H7 (cell line): Measurements from ENCODE around the gene MAGIX. TPM values are rescaled to one million over a fixed set of nuclear protein-coding genes. Genes with fewer than 3 reads are reported as not detected.
A peak's percentile ranks its signal among the peaks of the same experiment; 100 is the strongest.
"Not testable (repeated sequence)": the region's sequence is repeated elsewhere in the genome, so short reads cannot be mapped to it uniquely, and the experiment has no call there.

Source experiments
- DNase-seq: peaks from one replicate; pipeline ENCODE4 v3.0.0; 2012
- H3K27me3 ChIP-seq: 2 replicates; pipeline ENCODE4 v1.6.0; 2011; ENCODE audit warnings: mild to moderate bottlenecking, low read length; ENCODE audit not compliant: control insufficient read depth, insufficient read depth
- H3K36me3 ChIP-seq: replicated peaks from 2 replicates; pipeline ENCODE4 v1.5.1; 2011; ENCODE audit warnings: low read length; ENCODE audit not compliant: control insufficient read depth, insufficient read depth
- H3K4me3 ChIP-seq: 2 replicates; pipeline ENCODE4 v1.5.1; 2011; ENCODE audit warnings: low read depth, mild to moderate bottlenecking, control low read depth, low read length, moderate library complexity; ENCODE audit not compliant: insufficient read depth
- total RNA-seq: library from RNA; depleted of rRNA; stranded (reverse); fragments of >200 nt; shearing (Covaris generic); gene quantifications from 2 replicates; pipeline ENCODE4 v1.2.3, GENCODE V29; 2014

The MAGIX gene
- total RNA-seq, 1 experiment from 2014 or later, result 0.21 TPM

GRCh38 chrX:49167740-49168108 is 5.2 kb downstream of the MAGIX start:
- no peak for DNase-seq
- H3K4me3 ChIP-seq, result peak overlapping the region; percentile 39; the same call in 1 of the 2 replicates
- H3K36me3 ChIP-seq, result no peaks in the 10 kb centered on the region
- H3K27me3 ChIP-seq, result peaks cover 34% of the 10 kb centered on the region

GRCh38 chrX:49171752-49172279 is 9.3 kb downstream of the MAGIX start, which contains the start of gene PLP2:
PLP2 (plus strand) TSS chrX:49171898; CDS start chrX:49172001, 103 bp downstream.
- peak within 1 kb of the TSS; percentile 47 for H3K4me3 ChIP-seq
- DNase-seq, result peak; percentile 68
- no peaks in the 10 kb centered on the region for H3K36me3 ChIP-seq
- peaks cover 23% of the 10 kb centered on the region for H3K27me3 ChIP-seq

GRCh38 chrX:49172280-49172780 is 9.8 kb downstream of the MAGIX start:
- H3K4me3 ChIP-seq, result peak overlapping the region; percentile 47
- peaks cover 21% of the 10 kb centered on the region for H3K27me3 ChIP-seq
- no peaks in the 10 kb centered on the region for H3K36me3 ChIP-seq
- peak; percentile 63 for DNase-seq

GRCh38 chrX:49173544-49173943 is 11.0 kb downstream of the MAGIX start:
- H3K27me3 ChIP-seq, result peaks cover 21% of the 10 kb centered on the region
- not testable (repeated sequence) for H3K4me3 ChIP-seq, H3K36me3 ChIP-seq, DNase-seq

GRCh38 chrX:49174723-49175122 is 12.2 kb downstream of the MAGIX start:
- peak; percentile 43 for DNase-seq
- Histone ChIP-seq H3K27me3 (peaks cover 21% of the 10 kb centered on the region), H3K4me3 (no peak overlapping the region), H3K36me3 (peaks cover 2% of the 10 kb centered on the region)

- H3K36me3 ChIP-seq, result peaks cover 2% of the 10 kb centered on the region
- peak; percentile 29 for DNase-seq
These were observed 13.1 kb downstream of the MAGIX start for GRCh38 chrX:49175435-49176274.

GRCh38 chrX:49176421-49177326 is 14.1 kb downstream of the MAGIX start:
- peaks cover 3% of the 10 kb centered on the region for H3K36me3 ChIP-seq
- H3K27me3 ChIP-seq, result peaks cover 15% of the 10 kb centered on the region
- no peak overlapping the region for H3K4me3 ChIP-seq
- DNase-seq, result peak; percentile 38

More at GRCh38 chrX:49175435-49176274, 13.1 kb downstream of the MAGIX start:
- Histone ChIP-seq H3K4me3 (no peak overlapping the region), H3K27me3 (peaks cover 21% of the 10 kb centered on the region)

GRCh38 chrX:49177338-49177833 is 14.8 kb downstream of the MAGIX start:
- H3K4me3 ChIP-seq, result no peak overlapping the region
- peak; percentile 30 for DNase-seq
- H3K36me3 ChIP-seq, result peaks cover 3% of the 10 kb centered on the region
- peaks cover 8% of the 10 kb centered on the region for H3K27me3 ChIP-seq

- Histone ChIP-seq H3K4me3 (no peak overlapping the region), H3K36me3 (peaks cover 3% of the 10 kb centered on the region), H3K27me3 (peaks cover 2% of the 10 kb centered on the region; the same call in 1 of the 2 replicates)
- DNase-seq, result no peak
These were observed 15.4 kb downstream of the MAGIX start for GRCh38 chrX:49177873-49178480.

GRCh38 chrX:49178537-49178936 is 16.0 kb downstream of the MAGIX start:
- Histone ChIP-seq H3K4me3 (no peak overlapping the region), H3K36me3 (peaks cover 3% of the 10 kb centered on the region), H3K27me3 (no peaks in the 10 kb centered on the region)
- DNase-seq, result no peak

GRCh38 chrX:49179358-49179757 is 16.8 kb downstream of the MAGIX start:
- Histone ChIP-seq H3K36me3 (peaks cover 3% of the 10 kb centered on the region), H3K27me3 (no peaks in the 10 kb centered on the region), H3K4me3 (no peak overlapping the region)
- no peak for DNase-seq

- no peaks in the 10 kb centered on the region for H3K27me3 ChIP-seq
- peaks cover 3% of the 10 kb centered on the region for H3K36me3 ChIP-seq
- no peak overlapping the region for H3K4me3 ChIP-seq
- no peak for DNase-seq
These were observed 21.2 kb downstream of the MAGIX start for GRCh38 chrX:49183701-49184281.
